ENCODE data around the gene CYP4F22.
A peak's percentile ranks its signal among the peaks of the same experiment; 100 is the strongest.
"Not testable (repeated sequence)": the region's sequence is repeated elsewhere in the genome, so short reads cannot be mapped to it uniquely, and the experiment has no call there.

Gene CYP4F22

DNA sequence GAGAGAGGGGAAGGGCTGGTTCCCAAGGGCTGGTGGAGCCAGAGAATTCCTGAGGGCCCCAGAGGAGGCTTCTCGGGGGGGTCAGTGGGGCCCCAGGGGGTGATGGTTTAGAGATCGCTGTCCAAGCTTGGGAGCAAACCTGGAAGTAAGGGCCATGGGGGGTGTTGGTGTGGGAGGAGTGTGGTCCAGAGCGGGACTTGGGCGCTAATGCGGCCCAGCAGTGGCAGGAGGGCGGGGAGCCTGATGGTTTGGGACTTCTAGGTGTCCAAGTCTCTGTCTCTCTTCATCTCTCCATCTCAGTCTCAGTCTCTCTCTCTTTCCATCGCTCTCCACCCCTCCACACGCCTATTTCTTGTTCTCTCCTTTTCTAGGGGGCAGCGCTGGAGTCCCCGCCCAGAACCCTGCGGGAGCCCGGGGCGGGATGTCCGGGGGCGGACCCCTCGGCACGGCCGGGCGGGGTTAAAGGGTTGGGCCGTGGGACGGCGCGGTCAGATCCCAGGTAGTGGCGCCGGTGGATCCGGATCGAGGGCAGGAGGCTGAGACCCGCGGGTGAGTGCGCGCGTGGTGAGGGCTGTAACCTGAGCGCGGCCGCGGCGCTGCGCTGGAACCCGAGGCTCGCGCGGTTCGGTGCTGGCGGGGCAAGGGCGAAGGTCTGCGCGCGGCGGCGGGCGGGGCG lies at the start of gene CYP4F22:
Gene CYP4F22 (plus strand): TSS at position 491 of the 676 bp plus-strand sequence. CDS start 16,812 bp downstream, outside the sequence.
- no peak for DNase-seq

DNA sequence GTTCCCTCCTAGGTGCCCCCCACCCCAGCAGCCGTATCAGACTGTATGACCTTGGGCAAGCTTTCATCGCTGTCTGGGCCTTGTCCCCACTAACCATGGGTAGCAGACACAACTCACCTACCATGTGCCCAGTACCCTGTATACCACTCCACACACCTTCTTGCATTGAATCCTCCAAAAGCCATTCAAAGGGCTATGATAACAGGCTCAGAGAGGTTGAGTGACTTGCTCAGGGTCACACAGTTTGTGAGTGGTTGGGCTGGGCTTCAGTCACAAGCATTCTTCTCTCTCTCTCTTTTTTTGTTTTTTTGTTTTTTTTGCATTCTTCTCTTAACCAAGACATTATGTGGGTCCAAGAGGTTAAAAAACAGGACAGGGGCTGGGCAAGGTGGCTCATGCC lies 46.6 kb upstream of the CYP4F22 start:
- no peak for DNase-seq

- DNase-seq: no peak
Measured at GRCh38 chr19:15463861-15464371, 44.4 kb upstream of the CYP4F22 start.

DNA sequence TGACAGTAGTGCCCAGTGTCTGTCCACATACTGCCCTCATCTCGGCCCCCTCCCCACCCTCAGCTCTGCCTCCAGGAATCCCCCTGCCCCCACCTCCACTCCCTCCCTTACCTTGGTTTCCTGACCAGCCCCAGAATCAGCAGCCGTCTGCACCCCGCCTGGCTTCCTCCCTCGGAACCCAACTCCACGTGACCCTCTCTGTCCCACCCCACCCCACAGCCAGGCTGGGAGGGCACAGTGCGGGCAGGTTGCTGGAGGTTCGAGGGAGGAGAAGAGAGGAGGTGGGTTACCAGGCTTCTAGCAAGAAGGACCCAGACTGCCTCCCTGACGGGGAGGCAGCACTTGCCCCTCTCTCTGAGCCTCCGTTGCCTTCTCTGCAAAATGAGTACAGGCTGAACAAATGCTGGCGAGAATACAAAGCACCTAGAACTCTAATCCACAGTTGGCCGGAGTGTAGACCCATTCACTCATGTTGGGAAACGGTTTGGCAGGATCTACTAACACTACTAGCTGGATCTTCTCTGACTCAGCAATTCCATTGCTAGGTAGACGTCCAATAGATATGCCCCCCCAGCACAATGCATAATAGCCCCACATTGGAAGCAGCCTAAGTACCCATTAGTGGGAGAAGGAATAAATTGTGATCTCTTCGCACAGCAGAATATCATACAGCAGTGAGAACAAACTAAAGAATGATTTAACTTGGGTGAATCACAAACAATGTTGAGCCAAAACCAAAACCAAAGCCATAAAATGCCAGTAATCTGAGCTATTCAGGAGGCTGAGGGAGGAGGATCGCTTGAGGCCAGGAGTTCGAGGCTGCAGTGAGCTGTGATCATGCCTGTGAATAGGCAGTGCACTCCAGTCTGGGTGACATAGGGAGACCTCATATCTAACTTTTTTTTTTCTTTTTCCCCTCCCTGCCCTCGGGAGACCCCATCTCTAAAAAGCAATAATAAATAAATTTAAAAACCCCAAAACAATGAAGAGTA lies 43.6 kb upstream of the CYP4F22 start, which contains the start of gene RASAL3:
Gene RASAL3 (minus strand): TSS at position 151 of the 992 bp plus-strand sequence. CDS start 186 bp downstream, outside the sequence.
- DNase-seq: no peak

DNA sequence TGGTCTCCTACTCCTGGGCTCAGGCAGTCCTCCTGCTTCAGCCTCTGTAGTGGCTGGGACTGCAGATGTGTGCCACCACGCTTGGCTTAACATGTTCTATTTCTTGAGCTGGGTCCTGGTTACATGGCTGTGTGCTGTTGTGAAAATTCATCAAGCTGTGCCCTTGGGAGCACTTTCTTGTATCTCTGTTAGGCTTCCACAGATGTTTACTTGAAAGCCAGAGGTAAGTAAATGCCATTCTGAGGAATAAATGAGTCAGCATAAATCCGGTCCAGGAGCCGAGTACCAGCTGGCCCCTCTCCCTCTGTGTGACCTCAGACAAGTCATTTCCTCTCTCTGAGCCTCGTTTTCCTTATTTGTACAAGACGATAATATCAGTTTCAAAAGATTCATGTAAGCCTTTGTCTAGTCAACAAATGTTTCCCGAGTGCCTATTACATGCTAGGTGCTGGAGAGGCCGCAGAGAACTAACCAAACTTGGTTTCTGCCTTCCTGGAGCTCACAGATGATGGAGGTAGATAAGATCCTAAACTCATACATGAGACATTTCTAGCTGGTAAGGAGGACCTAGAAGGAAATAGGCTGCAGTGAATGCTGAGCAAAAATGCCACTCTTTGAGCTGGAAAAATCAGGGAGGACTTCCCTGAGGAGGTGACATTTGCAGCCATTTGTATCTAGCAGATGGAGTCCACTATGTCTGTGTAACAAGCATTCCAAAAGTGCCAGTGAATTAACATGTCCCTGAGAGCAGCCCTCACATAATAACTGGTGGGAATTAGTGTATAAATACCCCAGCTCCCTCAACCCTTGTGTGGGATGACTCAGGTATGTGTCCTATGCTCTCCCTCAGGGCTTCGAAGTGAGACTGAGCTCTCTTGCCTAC lies 41.2 kb upstream of the CYP4F22 start:
- DNase-seq: peak; percentile 50

GRCh38 chr19:15467734-15468214 lies 40.6 kb upstream of the CYP4F22 start:
- DNase-seq: no peak

DNA sequence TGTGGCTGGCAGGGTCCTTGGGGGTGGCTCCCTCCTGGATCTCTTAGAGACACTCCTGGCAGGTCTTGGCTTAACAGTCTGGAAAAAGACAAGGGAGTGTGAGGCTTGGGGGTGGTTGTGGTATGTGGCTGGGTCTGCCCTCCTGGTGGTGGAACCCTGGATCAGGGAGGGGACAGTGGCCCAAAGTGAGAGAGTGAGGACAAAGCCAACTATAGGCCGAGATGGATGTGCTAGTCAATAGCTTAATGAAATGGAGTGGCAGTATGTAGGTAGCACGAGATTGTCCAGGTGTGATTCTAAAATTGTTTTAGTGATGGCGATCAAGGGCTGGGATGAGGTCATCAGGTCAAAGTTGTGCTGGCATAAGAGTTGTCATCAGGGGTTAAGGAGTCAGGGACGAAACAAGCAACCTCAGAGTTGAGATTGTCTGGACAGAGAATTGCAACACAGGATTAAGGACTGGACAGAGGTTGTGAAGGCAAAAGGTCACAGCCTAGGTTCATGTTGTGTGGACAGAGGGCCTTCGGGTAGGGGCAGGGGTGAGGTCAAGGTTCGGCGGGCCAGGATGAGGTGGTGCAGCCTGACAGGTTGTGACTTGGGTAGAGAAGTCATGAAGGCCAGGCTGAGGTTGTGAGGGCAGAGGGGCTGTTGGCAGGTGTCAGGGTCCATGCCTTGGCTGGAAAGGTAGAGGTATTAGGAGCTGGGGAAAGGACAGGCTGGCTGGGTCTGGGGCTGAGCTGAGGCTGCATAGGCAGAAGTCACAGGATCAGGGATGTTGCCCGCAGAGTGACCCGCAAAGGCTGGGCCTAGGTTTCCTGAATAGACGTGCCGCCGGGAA lies 39.4 kb upstream of the CYP4F22 start:
- DNase-seq: no peak

GRCh38 chr19:15469513-15470297 lies 38.6 kb upstream of the CYP4F22 start:
- no peak for DNase-seq

DNA sequence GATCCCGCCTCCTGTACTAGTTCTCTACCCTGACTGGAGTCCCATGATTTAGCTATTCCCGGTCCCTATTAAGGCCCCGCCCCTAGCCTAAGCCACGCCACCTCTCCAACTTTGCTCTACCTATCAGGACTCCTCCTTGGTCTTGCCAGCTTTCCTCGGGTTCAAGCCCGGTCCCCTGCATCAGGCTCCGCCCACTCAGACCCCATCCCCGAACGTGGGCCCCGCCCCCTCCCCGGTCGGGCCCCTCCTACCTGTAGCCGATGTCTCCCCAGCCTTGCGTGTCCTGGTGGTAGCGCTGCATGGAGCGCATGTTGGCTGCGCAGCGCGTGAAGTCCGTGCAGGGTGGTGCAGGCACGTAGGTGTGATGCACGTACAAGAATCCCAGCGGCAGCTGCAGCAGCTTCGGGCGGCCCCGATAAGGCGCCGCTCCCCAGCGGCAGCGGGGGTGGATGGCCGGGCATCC lies 36.7 kb upstream of the CYP4F22 start:
- no peak for DNase-seq

DNA sequence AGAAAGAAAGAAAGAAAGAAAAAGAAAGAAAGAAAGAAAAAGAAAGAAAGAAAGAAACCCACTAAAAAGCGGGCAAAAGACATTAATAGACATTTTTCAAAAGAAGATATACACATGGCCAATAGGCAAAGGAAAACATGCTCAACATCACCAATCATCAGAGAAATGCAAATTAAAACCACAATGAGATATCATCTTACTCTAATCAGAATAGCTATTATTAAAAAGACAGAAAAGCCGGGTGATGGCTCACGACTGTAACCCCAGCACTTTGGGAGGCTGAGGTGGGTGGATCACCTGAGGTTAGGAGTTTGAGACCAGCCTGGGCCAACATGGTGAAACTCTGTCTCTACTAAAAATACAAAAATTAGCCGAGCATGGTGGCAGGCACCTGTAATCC lies 34.5 kb upstream of the CYP4F22 start:
- DNase-seq: not testable (repeated sequence)

DNA sequence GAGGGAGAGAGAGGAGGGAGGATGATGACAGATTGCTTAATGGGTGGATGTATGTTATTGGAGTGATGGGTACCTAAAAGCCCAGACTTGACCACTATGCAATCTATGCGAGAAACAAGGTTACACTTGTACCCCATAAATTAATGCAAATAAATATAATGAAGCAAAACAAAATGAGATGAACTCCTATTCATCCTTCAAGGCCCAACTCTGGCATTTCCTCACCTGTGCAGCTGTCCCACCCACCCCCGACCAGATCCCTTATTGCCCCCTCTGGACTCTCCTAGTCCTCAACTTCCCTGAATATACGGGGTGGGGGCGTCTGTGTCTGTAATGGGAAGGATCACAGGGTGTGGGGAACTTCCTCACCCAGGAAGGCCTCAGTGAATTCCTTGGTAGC lies 33.2 kb upstream of the CYP4F22 start:
- no peak for DNase-seq

GRCh38 chr19:15475611-15476010 lies 32.7 kb upstream of the CYP4F22 start:
- no peak for DNase-seq

- no peak for DNase-seq
Measured at GRCh38 chr19:15476325-15476724, 32.0 kb upstream of the CYP4F22 start.

GRCh38 chr19:15479391-15480345 lies 28.7 kb upstream of the CYP4F22 start, which contains the start of gene PGLYRP2:
PGLYRP2 (minus strand) TSS chr19:15479501; CDS start chr19:15479371, 130 bp downstream.
- DNase-seq: no peak

- DNase-seq: not testable (repeated sequence)
Measured at GRCh38 chr19:15480996-15481395, 27.3 kb upstream of the CYP4F22 start.

- DNase-seq: not testable (repeated sequence)
Measured at GRCh38 chr19:15485768-15486167, 22.6 kb upstream of the CYP4F22 start.

DNA sequence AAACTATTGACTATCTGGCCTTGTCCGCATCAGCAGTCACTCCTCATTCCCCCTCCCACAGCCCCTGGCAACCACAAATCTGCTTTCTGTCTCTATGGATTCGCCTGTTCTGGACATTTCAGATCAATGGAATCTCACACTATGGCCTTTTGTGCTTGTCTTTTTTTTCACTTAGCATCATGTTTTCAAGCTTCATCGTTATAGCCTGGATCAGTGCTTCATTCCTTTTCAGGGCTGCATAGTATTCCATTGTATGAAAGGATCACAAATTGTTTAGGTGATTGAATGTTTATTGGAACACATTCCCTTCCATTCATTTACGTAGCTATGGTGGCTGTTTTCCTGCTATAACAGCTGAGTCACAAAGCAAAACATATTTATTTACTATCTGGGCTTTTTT lies 21.3 kb upstream of the CYP4F22 start:
- no peak for DNase-seq

GRCh38 chr19:15488489-15489226 lies 19.7 kb upstream of the CYP4F22 start:
- DNase-seq: no peak

Measured in NCI-H226 (cell line).